Stimulated activated CD4-positive, alpha-beta T cell treated with anti-CD3 and anti-CD28 coated beads, Interleukin-2, amount 100 ng/mL, for 48 hours (primary cell): ENCODE results near the gene ACTL6B.

ENCODE experiments used
- DNase-seq, 2 donors: peaks; one replicate each; pipeline ENCODE4 v3.0.0-alpha.2; 2020

Gene ACTL6B

GRCh38 chr7:100599911-100600729 lies 56.1 kb downstream of the ACTL6B start:
- DNase-seq = no peak

- no peak for DNase-seq
Measured at GRCh38 chr7:100598425-100598824, 57.8 kb downstream of the ACTL6B start.

- DNase-seq = no peak
Measured at GRCh38 chr7:100595188-100595587, 61.1 kb downstream of the ACTL6B start.
